HL-60 (cell line): ENCODE measurements around the gene ROMO1.
"Not testable (repeated sequence)": the region's sequence is repeated elsewhere in the genome, so short reads cannot be mapped to it uniquely, and the experiment has no call there.

Source experiments
- DNase-seq, 2 experiments: peaks; one replicate each; pipeline ENCODE4 v3.0.0-alpha.2; 2010 to 2020; ENCODE audit warnings: low read depth in 1 of 2, low spot score in 1 of 2
- H3K27ac ChIP-seq: fragments of 250-450 bp; sonication (Bioruptor Pico); replicated peaks from 2 replicates; pipeline ENCODE4 v1.5.1; 2020; ENCODE audit warnings: mild to moderate bottlenecking, moderate library complexity
- H3K27me3 ChIP-seq: fragments of 250-450 bp; sonication (Bioruptor Pico); 2 replicates; pipeline ENCODE4 v1.5.1; 2021; ENCODE audit warnings: mild to moderate bottlenecking, moderate library complexity; ENCODE audit not compliant: insufficient read depth, poor library complexity, severe bottlenecking
- H3K4me3 ChIP-seq: replicated peaks from 2 replicates; pipeline ENCODE4 v1.5.1; 2011; ENCODE audit warnings: mild to moderate bottlenecking, control low read depth, low read length; ENCODE audit not compliant: insufficient read depth
- GABPA ChIP-seq: IDR thresholded peaks from 2 replicates; pipeline ENCODE4 v1.6.1; 2012; ENCODE audit warnings: low read depth
- POLR2AphosphoS5 ChIP-seq: IDR thresholded peaks from 2 replicates; pipeline ENCODE4 v1.6.1; 2012; ENCODE audit warnings: low read depth
- SPI1 ChIP-seq: IDR thresholded peaks from 2 replicates; pipeline ENCODE4 v1.6.1; 2012; ENCODE audit warnings: low read depth, mild to moderate bottlenecking, borderline replicate concordance
- TF ChIP-seq, protein P1 (sequence below): IDR thresholded peaks from one replicate; pipeline ENCODE4 v1.5.1; 2011; ENCODE audit warnings: low read length, control low read depth, inconsistent platforms; ENCODE audit not compliant: insufficient read depth
- TF ChIP-seq, protein P2 (sequence below): IDR thresholded peaks from 2 replicates; pipeline ENCODE4 v1.6.1; 2012; ENCODE audit warnings: low read depth; ENCODE audit not compliant: insufficient replicate concordance

The ROMO1 gene

DNA sequence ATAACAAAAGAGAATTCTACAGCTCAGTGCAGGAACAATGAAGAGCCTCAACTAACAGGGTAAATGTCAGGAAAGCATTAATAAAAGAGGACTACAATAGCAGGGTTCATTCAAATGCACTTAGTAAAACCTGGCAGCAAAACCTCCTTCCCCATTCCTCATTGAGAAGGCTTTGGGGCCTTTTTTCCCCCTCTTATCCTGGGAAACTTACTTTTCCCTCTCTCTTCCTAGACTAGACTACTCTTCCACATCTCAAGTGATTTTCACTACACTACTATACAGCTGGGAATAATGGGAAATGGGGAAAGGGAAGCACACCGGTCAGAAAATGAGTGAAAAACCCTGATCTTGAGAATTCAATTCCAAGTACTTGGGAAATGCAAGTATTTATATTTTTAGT is 10.1 kb downstream of the ROMO1 start:
- DNase-seq: no peak
- no peak overlapping the region for H3K27ac ChIP-seq
- H3K4me3 ChIP-seq: no peak overlapping the region
- TF ChIP-seq SPI1: no peak
- TF ChIP-seq, protein P1, sequence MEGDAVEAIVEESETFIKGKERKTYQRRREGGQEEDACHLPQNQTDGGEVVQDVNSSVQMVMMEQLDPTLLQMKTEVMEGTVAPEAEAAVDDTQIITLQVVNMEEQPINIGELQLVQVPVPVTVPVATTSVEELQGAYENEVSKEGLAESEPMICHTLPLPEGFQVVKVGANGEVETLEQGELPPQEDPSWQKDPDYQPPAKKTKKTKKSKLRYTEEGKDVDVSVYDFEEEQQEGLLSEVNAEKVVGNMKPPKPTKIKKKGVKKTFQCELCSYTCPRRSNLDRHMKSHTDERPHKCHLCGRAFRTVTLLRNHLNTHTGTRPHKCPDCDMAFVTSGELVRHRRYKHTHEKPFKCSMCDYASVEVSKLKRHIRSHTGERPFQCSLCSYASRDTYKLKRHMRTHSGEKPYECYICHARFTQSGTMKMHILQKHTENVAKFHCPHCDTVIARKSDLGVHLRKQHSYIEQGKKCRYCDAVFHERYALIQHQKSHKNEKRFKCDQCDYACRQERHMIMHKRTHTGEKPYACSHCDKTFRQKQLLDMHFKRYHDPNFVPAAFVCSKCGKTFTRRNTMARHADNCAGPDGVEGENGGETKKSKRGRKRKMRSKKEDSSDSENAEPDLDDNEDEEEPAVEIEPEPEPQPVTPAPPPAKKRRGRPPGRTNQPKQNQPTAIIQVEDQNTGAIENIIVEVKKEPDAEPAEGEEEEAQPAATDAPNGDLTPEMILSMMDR: no peak
- TF ChIP-seq, protein P2, sequence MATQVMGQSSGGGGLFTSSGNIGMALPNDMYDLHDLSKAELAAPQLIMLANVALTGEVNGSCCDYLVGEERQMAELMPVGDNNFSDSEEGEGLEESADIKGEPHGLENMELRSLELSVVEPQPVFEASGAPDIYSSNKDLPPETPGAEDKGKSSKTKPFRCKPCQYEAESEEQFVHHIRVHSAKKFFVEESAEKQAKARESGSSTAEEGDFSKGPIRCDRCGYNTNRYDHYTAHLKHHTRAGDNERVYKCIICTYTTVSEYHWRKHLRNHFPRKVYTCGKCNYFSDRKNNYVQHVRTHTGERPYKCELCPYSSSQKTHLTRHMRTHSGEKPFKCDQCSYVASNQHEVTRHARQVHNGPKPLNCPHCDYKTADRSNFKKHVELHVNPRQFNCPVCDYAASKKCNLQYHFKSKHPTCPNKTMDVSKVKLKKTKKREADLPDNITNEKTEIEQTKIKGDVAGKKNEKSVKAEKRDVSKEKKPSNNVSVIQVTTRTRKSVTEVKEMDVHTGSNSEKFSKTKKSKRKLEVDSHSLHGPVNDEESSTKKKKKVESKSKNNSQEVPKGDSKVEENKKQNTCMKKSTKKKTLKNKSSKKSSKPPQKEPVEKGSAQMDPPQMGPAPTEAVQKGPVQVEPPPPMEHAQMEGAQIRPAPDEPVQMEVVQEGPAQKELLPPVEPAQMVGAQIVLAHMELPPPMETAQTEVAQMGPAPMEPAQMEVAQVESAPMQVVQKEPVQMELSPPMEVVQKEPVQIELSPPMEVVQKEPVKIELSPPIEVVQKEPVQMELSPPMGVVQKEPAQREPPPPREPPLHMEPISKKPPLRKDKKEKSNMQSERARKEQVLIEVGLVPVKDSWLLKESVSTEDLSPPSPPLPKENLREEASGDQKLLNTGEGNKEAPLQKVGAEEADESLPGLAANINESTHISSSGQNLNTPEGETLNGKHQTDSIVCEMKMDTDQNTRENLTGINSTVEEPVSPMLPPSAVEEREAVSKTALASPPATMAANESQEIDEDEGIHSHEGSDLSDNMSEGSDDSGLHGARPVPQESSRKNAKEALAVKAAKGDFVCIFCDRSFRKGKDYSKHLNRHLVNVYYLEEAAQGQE: no peak
- no peak for TF ChIP-seq POLR2AphosphoS5
- no peak for TF ChIP-seq GABPA
- no peaks in the 10 kb centered on the region for H3K27me3 ChIP-seq

DNA sequence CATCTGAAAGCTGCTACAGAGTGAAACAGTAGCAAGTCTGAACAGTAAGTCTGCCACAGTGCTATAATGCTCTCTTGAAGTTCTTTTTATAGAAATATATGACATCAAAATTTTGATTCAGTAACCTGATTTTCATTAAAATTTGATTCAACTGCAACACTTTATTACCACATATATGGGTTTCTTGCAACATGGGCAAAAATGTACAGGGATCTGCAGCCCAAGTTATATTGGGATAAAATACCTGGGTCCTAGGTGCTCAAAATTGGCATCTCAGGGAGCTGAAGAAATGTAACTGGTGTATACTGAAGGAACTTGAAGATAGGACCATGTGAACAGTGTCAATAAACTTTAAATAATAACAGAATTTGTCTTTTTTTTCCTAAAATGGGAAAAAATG is 10.8 kb downstream of the ROMO1 start:
- no peak overlapping the region for H3K27ac ChIP-seq
- no peaks in the 10 kb centered on the region for H3K27me3 ChIP-seq
- DNase-seq: no peak
- TF ChIP-seq, protein P2: no peak
- TF ChIP-seq GABPA: no peak
- TF ChIP-seq, protein P1: no peak
- TF ChIP-seq SPI1: no peak
- no peak for TF ChIP-seq POLR2AphosphoS5
- H3K4me3 ChIP-seq: no peak overlapping the region

DNA sequence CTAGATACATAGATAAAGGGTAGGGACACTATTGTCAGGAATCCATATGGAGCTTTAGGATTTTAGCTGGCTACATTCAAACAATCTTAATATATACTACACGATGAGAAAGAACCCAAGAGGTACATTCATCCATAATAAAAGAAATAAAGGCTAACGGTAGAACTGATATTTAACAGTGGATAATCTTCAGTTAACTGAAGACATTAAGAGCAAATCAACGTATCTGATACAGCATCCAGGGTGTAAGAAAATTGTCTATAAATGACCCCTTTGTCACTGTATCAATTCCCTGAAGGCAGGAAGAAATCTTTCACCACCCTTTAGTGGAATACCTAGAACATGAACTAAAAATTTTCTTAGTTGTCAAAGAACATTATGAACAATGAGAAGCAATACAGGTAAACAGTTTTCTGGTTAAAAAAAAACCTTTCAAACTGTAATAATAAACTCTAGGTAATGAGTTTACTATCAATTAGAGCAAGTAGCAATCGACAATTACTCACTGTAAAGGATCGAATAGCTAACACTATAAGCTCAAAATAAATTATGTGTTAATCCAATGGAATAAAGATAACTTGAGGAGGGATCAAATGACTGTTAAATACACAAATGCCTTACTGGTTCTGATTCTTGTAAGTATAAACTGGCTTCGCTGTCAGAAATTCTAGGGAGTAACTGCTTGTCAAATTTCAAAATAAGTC is 11.8 kb downstream of the ROMO1 start:
- no peak overlapping the region for H3K4me3 ChIP-seq
- no peak for DNase-seq
- H3K27ac ChIP-seq: no peak overlapping the region
- TF ChIP-seq GABPA: no peak
- H3K27me3 ChIP-seq: no peaks in the 10 kb centered on the region

DNA sequence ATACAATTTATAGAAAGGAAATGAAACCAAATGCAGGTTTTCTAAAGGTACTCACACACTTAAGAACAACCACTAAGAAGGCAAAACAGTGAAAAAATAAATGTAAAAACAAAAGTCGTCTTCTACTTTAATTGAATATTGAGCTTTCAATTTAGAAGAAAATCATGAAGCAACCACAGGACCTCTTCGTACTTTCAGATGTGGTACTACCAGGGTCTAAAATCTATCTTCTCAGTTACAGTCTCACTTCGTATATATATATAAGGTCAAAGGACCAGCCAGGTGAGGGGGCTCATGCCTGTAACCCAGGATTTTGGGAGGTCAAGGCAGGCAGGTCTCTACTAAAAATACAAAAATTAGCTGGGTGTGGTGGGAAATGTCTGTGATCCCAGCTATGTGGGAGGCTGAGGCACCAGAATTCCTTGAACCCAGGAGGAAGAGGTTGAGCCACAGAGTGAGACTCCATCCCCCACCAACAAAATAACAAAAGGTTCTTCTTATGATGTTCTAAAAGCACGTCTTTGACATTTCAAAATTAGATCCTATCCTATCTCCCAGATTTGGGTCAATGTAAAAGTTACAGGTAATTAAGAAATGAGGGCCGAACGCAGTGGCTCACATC is 12.5 kb downstream of the ROMO1 start:
- no peaks in the 10 kb centered on the region for H3K27me3 ChIP-seq
- H3K27ac ChIP-seq: no peak overlapping the region
- DNase-seq: no peak
- H3K4me3 ChIP-seq: no peak overlapping the region
- TF ChIP-seq POLR2AphosphoS5 (no peak), GABPA (no peak), SPI1 (no peak)
- TF ChIP-seq, protein P1: no peak
- TF ChIP-seq, protein P2: no peak

DNA sequence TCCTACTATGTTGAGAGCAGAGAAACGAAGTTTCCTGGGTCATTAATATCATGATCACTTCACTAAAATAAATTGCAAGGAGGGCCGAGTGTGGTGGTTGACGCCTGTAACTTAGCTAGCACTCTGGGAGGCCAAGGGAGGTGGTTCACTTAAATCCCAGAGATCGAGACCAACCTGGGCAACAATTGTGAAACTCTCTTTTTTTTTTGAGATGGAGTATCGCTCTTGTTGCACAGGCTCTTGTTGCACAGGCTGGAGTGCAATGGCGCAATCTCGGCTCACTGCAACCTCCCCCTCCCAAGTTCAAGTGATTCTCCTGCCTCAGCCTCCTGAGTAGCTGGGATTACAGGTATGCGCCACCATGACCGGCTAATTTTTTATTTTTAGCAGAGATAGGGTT is 13.9 kb downstream of the ROMO1 start:
- DNase-seq: peak in 1 of 2 experiments; percentile 35
- H3K27me3 ChIP-seq, H3K27ac ChIP-seq, H3K4me3 ChIP-seq: not testable (repeated sequence)
